ENCODE measurements around the gene ANXA6.
A peak's percentile ranks its signal among the peaks of the same experiment; 100 is the strongest.

ANXA6 gene

DNA sequence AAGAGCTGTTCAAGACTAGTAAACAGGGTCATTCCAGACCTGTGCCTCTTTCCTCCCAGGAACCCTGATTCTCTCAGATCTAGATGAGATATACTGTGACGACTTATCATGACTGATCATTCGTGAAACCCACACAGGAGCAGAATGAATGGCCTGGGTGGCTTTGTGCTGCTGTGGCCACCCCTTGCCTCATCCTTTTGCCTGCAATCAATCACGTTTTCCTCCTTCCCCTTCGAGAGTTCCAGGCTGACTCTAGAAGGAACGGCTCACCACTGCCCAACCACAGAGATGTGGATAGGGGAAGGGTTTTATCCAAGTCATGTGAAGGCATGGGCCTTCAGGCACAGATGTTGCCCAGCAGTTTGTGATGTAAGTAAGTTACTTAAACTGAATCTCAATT, 5.8 kb downstream of the ANXA6 start:
- DNase-seq, result no peak

DNA sequence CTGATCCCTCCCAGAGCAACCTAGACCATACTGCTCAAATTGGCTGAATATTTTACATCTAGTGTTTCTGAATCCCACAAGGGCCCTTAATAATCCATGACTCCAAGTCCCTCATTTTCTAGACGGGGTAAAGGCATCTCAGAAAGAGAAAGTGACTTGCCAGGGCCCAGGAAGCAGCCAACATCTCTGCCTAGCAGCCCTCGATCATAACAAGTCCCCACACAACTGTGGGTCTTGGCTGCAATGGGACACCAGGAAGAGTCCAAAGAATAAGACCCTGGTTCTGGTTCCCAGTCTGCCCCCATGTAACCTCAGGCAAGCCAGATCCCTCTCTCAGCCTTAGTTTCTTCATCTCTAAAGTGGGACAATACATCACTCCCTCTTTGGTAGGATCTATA, 6.3 kb downstream of the ANXA6 start:
- no peak for DNase-seq

DNA sequence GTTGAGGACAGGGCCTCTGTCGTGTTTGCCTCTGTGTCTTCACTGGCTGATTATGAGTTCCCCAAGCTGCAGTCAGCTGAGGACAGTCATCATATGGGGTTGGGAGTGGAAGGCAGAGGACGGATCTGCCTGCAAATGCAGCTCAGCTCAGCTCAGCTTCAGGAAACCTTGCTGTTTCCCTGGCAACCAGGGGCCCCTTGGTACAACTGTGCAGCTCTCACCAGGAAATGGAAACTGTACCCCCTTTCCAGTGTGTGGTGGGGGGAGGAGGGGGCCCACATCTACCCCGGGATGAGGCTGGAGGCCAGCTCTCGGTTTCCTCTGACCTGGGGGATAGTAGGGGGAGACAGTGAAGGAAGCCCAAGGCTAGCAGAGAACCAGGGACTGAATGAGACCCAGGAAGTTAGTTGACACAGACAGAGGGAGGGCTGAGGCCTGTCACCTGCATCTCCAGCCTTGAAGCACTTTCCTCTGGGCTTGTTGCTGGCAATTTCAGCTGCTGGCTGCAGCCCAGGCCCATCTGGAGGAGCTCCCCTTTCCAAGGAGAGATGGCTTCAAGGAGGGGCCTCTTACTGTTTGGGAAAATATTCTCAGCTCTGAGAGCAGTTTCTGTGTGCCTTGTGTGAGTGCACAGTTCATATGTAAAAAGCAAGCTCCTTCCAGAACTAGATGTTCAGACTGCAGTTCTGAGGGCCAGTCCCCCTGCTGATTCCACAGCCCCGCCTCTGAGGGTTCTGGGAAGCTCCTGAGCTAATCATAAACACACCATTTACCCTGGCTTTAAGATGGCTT, 6.9 kb downstream of the ANXA6 start:
- peak; percentile 38 for DNase-seq

DNA sequence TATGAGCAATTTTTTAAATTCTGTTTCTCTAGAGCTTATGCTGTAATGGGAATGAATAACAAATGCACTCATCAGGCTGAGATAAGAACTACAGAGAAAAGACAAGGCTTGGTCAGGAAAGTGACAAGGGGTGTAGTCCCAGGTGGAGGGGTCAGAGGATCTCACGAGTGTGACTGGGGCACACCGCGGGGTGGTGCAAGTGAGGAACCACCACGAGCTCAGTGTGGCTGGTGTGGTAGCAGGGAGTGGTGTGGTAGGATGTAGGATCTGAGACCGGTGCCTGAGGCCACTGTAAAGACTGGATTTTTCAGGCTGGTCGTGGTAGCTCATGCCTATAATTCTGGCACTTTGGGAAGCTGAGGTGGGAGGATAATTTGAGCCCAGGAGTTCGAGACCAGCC, 9.0 kb downstream of the ANXA6 start:
- DNase-seq, result no peak

DNA sequence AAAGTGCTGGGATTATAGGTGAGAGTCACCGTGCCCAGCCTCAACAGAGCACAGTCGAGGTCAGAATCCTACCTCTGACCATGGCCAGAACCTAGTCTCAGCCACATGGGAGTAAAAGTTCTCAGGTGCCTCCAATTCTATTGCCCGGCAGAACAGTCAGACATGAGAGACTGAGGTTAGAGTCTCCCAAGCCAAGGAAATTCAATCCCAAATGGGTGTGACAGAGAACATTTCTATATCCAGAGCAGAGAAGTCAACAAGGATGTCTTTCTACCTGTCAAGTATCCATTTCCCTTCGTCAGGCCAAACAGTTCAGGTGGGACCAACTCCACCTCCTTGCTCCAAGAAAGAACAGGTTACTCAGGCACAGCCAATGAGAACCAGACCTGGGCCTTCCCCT, 10.5 kb downstream of the ANXA6 start:
- no peak for DNase-seq

DNA sequence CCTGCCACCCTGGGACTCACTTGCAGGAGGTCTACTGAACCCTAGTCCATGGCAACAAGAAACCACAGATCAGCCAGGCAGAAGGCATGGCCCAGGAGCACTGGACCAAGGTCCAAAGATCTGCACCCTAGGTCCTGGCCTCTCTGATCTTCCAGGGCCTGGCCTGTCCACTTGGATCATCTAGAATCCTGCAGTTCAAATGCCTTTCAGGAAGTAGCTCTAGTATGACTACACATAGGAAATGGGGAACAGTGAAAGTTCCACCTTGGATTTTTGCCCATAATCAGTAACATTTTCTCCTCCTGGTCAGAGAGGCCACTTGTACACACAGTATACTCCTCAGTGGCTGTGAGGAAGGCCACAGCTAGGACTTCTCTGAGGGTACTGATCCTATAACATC, 11.5 kb downstream of the ANXA6 start:
- DNase-seq, result no peak

DNA sequence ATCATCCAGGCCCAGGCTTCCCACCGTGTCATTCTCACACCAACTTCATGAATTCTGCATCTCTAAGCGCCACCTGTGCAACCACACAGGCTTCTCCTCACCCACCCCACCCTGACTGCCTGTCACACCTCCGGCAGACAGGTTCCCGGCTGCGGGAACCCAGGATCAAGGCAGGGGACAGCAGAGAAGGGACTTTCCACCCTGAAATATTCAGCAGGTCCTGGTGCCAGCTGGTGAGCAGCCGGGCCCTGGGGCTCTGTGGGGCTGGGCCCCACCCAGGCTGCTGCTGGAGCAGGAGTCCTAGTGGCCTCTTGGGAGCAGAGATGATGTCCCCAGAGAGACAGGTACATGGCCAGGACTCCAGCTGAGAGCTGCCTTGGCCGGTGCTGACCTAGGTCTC, 12.7 kb downstream of the ANXA6 start:
- no peak for DNase-seq

DNA sequence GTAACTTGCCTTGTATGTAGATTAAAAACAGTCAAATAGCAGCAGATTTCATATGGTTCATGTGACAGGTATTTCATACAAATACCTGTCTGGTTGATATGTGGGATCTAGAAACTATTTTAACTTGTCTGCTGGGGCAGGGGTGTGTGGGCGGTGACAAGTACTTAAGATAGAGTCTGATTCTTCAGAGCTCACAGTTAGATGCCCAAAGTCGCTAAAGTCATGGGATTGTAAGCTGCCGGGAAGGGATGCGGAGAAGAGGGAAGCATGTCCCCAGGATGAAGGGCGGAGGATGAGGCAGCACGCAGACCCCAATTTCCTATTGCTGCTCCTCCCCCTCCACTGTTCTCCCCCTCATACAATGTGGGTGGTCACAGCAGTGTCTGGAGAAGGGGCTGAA, 13.3 kb downstream of the ANXA6 start:
- DNase-seq, result no peak

DNA sequence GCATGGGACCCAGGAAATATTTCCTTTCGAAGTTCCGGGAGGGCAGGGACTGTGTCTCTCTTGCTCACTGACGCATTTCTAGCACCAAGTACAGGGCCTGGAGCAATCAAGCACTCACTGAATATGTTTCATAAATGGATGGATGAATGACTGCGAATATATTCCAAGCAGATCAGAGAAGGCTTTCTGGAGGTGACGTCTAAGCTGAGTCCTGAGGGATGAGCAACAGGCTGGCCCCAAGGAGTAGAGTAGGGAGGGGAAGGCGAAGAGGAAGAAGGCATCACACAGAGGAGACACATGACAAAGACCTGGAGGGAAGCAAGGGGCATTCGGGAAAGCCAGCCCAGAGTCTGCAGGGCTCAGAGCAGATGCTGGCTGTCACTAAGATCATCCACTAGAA, 13.9 kb downstream of the ANXA6 start:
- DNase-seq, result no peak

DNA sequence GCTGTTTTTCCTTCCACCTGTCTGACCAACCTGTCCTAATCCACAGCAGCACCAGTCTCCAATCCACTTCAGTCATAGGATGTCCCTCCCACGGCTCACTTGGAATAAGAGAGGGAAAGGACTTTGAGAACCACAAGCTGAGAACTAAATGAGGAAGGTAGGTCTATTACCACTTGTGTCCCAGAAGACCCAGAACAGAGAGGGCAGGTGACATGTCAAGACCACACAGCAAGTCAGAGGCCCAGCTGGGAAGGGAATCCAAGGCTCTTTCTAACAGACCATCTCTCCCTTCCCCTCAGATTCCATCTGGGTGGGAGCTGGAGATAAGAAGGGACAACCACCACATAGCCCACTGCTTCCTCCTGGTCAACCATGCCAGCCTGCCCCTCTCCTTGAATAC, 14.6 kb downstream of the ANXA6 start:
- DNase-seq, result no peak

DNA sequence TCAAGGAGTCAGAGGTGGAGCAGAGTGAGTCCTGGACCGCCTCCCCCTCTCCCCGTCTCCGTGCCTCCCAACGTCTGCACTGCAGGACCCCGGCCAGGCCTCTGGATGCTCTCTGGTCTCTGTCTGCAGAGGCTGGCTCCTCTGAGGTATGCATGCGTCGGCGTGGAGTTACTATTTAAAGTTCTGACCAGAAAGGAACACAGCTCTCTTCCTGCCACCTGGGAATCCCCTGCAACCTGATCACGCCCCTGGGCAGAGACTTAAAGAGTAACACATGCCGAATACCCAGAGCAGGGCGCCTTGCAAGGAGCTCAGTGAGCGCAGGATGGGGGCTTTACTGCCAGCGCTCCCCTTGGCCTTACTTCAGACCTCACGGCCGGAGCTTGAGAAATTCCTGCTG, 16.0 kb downstream of the ANXA6 start:
- peak; percentile 53 for DNase-seq

DNA sequence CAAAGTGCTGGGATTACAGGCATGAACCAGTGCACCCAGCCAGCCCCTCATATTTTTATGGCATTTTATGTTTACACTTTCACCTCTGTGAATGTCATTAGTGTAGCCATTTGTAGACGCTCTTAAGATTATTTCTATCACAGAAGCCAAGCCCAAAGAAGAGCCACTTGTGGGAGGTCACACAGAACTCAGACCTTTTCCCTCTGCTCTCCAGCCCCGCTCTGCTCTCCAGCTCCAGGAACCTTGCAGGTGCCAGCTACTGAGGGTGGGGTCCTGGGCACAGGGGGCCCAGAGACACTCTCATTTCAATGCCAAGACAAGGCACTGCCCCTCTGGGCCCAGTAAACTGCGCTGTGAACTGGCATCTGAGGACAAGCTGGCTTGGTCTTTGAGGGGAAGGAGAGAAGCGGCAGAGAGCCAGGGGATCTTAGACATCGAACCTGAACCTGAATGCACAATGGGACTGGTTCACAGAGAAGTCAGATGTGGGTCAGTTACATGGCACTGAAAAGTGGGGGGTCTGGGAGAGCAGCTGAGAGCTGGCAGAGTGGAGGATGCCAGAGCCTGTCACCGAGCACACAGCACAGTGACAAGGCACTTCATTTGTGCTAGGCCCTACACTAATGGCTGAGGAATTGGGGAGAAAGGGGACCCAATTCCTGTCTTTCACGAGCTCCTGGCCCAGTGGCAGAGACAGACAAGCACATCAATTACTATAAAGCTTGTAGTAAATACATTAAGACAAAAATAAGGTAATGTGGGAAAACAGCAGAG, 16.7 kb downstream of the ANXA6 start:
- no peak for DNase-seq

DNA sequence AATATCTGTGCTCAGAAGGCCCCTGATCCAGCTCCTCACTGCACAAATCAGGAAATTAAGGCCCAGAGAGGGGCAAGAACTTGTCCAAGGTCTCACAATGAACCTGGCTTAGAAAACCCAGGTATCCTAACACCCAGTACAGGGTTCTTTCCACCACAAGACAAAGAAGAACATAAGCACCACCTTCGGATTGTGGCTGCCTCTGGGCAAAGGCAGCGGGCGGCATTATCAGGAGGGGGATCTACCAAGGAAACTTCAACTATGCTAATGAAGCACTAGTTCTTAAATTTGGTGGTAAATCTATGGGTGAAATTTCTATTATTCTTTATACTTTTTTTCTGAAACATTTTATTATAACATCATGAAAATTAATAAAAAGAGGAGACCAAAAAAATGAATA, 17.9 kb downstream of the ANXA6 start:
- DNase-seq, result no peak

DNA sequence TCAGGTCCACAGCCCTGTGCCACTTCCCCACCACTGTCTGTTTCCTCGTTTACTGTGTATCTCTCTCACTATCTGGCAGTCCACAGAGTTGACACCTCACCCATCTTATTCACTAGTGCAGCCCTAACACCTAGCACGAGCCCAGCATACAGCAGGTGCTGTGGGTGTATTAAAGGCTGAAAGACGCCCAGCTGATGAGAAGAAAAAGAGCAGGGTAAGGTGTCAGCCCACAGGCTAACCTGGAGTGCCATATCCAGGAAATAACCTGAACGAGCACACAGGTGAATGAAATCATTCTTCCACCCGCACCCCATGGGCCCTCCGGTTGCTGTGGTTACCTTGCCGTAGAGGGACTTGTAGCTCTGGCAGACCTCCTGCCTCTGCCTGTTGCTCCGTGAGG, 18.6 kb downstream of the ANXA6 start:
- no peak for DNase-seq

DNA sequence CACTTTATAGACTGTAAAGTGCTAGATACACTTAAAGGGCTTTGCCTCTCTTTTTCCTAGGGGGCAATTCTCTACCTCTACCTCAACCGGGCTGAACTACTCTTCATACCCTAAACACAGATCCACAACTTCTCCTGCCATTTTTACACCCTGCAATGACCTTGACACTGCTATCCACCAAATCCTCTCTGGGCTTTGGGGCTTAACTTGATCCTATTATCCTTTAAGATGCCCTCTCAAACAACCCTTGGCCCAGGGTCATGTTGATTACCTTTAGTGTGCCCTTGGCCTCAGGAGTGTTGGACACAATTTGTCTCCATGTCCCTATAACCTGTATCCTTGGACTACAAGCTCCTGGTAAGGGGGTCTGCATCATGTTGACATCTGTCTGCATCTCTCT, 19.5 kb downstream of the ANXA6 start:
- no peak for DNase-seq

DNA sequence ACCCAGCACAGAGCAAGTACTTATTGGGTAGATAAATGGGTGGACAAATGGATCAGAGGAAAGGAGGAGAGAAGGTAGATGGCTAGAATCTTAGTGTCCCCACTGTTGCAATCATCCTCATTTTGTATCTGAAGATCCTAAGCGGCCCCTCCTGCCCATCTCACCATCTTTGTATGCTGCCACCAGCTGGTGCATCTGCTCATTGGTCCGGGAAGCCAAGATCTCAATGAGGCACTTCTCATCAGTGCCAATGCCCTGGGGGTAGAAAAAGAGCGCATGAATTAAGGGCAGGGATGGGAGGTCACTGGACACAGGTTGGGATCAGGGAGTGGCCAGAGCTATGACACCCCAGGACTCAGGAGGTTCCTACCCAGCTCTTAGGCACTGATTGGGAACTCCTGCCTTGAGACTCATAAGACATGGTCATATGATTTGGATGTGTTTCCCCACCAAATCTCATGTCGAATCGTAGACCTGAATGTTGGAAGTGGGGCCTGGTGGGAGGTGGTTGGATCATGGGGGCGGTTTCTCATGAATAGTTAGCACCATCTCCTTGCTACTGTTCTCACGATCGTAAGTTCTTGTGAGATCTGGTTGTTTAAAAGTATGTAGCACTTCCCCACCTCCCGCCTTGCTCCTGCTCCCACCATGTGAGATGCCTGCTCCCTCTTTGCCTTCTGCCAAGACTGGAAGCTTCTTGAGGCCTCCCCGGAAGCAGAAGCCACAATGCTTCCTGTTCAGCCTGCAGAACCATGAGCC, 20.3 kb downstream of the ANXA6 start:
- DNase-seq, result no peak

DNA sequence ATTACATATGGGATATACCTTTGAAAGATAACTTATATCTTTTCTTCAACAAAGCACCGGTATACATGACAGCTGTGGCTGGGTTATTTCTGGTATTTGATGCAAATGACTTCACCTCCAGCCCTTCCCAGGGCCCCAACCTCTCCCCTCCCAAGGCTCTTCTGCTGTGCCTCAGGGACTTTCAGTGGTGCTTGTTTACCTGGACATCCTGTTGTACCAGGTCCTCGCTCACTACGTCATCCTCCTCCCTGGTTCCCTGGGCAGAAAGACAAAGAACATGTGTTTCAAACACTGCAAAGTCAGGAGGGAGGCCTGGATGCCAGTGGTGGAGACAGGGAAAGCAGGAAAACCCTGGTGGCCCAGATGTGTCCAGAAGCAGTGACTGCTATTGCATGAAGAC, 23.4 kb downstream of the ANXA6 start:
- DNase-seq, result no peak

DNA sequence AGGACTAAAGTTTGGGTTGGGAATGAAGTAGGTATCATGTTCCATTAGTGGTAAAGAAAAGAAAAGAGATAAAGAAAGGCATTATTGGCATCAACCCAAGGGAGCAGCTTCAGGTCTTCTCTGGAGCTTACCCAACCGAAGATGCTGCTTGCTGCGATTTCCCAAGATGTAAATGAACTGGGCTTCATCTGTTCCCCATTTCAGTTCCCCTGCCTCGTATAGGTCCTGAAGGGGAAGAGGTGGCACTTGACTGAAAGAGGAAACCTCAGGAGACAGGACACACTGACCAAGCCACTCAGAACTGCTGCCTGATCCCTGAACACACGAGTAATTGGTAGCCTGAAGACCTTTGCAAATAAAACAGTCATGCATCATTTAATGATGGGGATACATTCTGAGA, 24.6 kb downstream of the ANXA6 start:
- no peak for DNase-seq

DNA sequence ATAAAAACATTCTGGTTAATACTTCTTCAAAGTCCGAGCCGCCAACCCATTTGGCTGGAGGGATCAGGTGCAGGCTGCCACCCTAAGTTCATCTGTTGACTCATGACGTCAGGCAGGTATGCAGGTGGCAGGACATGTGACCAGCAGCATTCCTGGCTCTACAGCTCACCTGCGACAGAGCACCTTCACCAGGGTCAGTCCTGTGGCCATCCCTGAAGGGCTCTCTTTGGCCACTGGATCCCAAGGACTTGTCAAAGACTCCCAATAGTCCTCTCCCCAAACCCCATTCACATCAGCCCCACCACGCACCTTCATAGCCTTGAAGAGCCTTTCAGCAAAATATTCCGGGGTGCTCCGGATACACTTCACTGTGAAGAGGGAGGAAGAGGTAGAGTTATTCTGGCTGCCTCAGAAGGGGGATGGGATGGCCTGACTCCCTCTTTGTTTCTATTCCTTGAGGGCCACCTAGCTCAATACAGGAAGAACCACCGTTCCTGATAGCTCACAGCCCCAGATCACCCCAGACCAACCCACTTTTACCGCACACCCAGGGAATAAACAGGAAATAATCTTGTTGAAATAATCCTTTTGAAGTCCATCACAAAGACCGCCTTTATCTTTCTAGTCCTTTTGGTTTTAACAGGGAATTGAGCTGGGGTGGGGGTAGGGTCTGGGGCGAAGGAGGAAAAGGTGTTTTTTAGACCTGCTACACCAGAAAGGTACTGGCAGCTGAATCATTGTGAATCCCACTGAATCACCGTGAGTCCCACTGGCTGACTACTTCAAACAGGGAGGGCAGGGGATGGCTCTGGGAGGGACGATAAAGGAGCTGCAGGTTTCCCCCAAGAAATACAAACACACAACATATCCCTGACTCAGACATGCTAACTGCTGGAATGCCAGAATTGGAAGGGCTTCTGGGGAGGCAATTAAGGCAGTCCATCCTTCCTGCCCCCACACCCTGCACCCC, 26.4 kb downstream of the ANXA6 start:
- no peak for DNase-seq

DNA sequence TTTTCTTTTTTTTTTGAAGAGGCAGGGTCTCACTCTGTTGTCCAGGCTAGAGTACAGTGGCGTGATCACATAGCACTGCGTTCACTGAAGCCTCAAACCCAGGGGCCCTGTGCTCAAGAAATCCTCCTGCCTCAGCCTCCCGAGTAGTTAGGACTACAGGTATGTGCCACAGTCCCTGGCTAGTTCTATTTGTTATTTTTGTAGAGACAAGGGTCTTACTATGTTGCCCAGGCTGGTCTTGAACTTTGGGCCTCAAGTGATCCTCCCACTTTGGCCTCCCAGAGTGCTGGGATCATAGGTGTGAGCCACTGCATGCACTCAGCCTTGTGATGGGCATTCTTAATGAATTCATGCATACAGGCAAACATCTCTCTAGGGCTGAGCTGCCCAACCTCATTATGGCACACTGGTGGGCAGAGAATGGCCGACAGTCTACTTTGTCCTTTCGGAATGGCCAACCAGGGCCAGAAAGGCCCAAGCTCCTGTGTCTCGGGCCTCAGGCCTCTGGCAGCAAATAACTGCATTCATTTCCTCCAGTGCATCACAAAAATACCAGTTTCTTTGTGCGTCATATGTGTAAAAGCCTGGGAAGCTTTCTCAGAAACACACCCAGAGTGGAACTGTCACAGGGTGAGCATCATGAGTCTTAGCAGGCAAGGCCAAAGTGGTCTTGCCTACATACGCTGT, 27.2 kb downstream of the ANXA6 start:
- DNase-seq, result no peak

DNA sequence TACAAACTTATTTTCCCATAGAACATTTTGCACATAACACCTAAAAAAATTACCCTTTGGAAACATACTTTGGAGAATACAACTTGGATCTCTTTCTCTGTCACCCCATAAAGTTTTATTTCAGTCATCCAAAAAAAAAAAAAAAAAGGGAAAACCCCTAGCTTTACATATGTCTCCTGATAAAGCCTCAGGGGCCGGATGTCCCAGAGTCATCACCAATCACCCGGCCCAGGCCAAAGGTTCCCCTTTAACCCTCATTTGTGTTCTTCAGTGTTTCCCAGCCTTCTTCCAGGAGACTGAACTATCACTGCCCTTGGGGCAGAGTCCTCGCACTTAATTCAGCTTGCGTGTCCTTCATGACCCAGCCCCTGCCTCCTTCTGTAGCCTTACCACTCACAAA, 28.8 kb downstream of the ANXA6 start:
- no peak for DNase-seq

DNA sequence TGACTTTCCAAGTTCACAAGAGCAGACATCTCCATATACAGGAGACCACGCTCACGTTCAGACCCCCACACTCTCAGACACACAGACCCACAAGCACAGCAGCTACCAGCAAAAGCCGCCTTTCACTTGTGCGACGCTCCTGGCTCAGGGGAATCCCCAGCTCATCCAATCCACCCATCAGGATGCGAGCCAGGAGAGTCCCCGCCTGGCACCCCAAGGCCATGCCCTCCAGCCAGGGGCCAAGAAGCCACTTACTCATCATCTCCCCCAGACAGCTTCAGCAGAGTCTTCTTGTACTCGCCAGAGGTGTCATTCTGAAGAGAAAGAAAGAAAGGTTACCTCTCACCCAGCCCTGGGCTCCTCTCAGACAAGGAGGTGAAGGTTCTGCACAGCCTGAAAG, 29.7 kb downstream of the ANXA6 start:
- DNase-seq, result no peak
